ENCODE measurements around the gene TMEM170B.

The TMEM170B gene

DNA sequence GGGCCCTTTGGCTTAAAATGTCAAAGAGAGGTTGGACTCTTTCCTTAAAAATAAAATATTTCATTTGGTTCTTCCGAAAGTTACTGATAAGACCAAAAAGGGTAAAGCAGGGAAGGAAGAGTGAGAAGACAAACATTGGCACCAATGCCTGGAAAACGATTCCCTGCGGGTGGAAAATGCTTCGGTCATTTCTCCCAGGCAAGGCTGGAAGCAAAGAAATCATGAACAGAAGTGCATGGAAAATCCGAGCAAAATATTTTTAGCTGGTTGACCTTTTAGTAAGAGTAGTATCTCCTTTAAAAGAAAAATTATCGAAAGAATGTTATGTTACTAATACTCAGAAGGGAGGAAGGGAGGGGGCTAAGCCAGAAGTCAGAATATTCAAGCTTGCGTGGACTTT lies 62.7 kb downstream of the TMEM170B start:
- H3K9me3 ChIP-seq (ENCODE audit: control insufficient read depth, low read length), result no peaks in the 10 kb centered on the region
- H3K27me3 ChIP-seq (replicated peaks; ENCODE audit: control insufficient read depth, insufficient read depth, low read length, poor library complexity, severe bottlenecking), result no peaks in the 10 kb centered on the region
- H3K4me3 ChIP-seq (ENCODE audit: insufficient read depth, low read depth, low read length, poor library complexity, severe bottlenecking), result no peak overlapping the region
- DNase-seq, result no peak
- no peak overlapping the region for H3K27ac ChIP-seq (ENCODE audit: insufficient read depth, low read length, poor library complexity, severe bottlenecking)
- no peaks in the 10 kb centered on the region for H3K4me1 ChIP-seq (ENCODE audit: control insufficient read depth, insufficient read depth, low read length, poor library complexity, severe bottlenecking)
- H3K36me3 ChIP-seq (ENCODE audit: control insufficient read depth, insufficient read depth, low read length), result no peaks in the 10 kb centered on the region

DNA sequence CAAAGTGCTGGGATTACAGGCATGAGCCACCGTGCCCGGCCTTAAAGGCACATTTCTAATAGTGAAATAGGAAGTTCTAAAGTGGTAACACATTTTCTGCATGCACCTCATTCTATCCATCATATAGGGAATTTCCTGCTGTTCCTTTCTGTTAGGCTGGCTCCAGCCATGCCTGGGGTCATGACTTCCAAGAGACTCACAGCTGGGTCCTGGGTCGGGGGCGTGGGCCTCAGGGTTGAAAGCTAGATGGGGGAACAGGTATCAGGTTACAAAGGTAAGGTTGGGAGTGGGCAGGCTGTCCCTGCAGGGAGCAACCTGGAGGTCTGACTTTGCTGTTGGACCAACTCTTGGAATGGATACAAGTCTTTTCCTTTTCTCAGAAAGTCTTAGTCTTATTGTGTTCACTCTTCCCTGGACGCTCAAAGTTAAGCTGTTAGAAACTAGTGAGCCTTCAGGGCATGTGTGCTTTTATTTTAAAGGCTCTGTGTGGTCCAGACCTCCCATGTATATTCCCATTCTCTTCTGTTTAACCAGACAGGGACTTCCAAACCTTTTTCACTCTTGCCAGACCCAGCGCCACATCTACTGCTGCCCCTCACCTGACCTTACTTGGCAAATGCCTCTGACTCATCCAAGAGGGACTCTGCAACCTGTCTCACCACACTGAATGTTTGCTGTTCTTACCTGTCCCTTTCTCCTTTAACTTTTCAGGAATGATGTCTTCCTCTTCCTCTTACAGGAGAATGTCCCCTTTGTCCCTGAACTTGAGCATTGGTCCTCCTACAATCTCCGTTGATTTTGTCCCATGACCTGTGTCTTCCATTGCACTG lies 64.4 kb downstream of the TMEM170B start:
- Histone ChIP-seq H3K4me1 (ENCODE audit: control insufficient read depth, insufficient read depth, low read length, poor library complexity, severe bottlenecking) (no peaks in the 10 kb centered on the region), H3K27me3 (replicated peaks; ENCODE audit: control insufficient read depth, insufficient read depth, low read length, poor library complexity, severe bottlenecking) (no peaks in the 10 kb centered on the region), H3K9me3 (ENCODE audit: control insufficient read depth, low read length) (no peaks in the 10 kb centered on the region), H3K36me3 (ENCODE audit: control insufficient read depth, insufficient read depth, low read length) (no peaks in the 10 kb centered on the region), H3K27ac (ENCODE audit: insufficient read depth, low read length, poor library complexity, severe bottlenecking) (no peak overlapping the region), H3K4me3 (ENCODE audit: insufficient read depth, low read depth, low read length, poor library complexity, severe bottlenecking) (no peak overlapping the region)
- DNase-seq, result no peak

DNA sequence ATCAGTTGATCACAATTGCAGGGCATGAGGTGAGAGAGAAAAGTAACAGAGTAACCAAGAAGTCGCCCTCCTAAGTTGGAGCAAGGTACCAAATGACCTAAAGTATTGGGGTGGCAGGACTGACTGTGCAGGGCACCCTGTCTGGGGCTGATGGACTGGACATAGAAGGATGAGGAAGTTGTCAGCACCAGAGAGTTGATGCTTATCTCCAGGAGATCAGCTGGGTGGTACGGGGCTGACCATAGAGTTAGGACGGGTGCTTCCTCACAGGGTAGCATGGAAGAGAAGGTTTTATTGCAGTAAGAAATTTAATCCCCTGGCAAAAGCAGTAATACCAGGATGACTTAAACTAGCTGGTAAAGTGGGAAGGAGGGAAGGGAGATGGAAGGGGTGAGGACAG lies 66.7 kb downstream of the TMEM170B start:
- Histone ChIP-seq H3K27ac (ENCODE audit: insufficient read depth, low read length, poor library complexity, severe bottlenecking) (no peak overlapping the region), H3K4me1 (ENCODE audit: control insufficient read depth, insufficient read depth, low read length, poor library complexity, severe bottlenecking) (no peaks in the 10 kb centered on the region), H3K9me3 (ENCODE audit: control insufficient read depth, low read length) (no peaks in the 10 kb centered on the region), H3K27me3 (replicated peaks; ENCODE audit: control insufficient read depth, insufficient read depth, low read length, poor library complexity, severe bottlenecking) (no peaks in the 10 kb centered on the region), H3K36me3 (ENCODE audit: control insufficient read depth, insufficient read depth, low read length) (no peaks in the 10 kb centered on the region), H3K4me3 (ENCODE audit: insufficient read depth, low read depth, low read length, poor library complexity, severe bottlenecking) (no peak overlapping the region)
- DNase-seq, result no peak

DNA sequence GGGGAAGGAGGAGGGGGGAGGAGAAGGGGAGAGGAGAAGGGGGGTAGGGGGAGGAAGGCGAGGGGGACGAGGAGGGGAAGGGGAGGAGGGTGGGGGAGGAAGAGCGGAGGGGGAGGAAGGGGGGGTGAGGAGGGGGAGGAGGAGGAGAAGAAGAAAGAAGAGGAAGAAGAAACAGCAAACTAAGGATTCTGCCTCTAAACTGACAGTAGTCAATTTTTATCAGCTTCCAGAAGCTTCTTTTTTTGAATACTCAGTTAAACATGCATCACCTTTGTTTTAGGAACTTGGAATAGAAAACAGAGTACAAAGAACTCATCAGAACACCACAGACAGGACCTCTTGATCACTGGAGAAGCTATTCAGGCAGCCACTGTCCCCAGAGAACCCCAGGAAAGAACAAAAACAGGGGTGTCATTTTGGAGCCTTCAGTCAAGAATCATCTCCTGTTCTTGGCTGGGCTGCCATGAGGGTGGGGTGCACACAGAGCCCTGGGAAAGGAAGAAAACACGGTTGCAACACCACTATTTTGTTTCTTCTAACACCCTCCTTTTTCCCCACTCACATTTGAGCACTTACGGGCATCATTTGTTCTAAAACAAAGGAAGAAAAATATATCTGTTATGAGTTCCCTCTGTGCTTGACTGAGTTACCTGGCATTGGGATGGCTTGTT lies 67.4 kb downstream of the TMEM170B start:
- no peaks in the 10 kb centered on the region for H3K27me3 ChIP-seq (replicated peaks; ENCODE audit: control insufficient read depth, insufficient read depth, low read length, poor library complexity, severe bottlenecking)
- no peak overlapping the region for H3K27ac ChIP-seq (ENCODE audit: insufficient read depth, low read length, poor library complexity, severe bottlenecking)
- H3K4me3 ChIP-seq (ENCODE audit: insufficient read depth, low read depth, low read length, poor library complexity, severe bottlenecking), result no peak overlapping the region
- DNase-seq, result no peak
- H3K36me3 ChIP-seq (ENCODE audit: control insufficient read depth, insufficient read depth, low read length), result no peaks in the 10 kb centered on the region
- no peaks in the 10 kb centered on the region for H3K4me1 ChIP-seq (ENCODE audit: control insufficient read depth, insufficient read depth, low read length, poor library complexity, severe bottlenecking)
- H3K9me3 ChIP-seq (ENCODE audit: control insufficient read depth, low read length), result no peaks in the 10 kb centered on the region

DNA sequence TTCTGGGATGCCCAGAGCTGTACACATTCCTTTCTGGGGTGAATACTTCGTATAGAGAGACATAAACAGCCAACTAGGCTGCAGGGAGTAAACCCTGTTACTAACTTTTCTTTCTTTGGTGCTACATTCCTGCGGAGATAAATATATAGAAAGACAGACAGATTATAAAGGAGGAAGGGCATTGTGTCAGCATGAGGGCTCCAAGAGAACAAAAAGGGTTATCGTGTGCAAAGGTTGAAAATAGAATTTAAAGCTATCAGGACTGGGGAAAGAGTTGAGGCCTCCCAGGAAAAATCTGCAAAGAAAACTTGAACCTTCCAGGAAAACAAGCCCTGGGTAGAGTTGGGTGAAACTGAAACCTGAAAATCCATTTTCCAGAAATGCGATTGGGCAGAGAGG lies 68.0 kb downstream of the TMEM170B start:
- DNase-seq, result no peak
- no peaks in the 10 kb centered on the region for H3K4me1 ChIP-seq (ENCODE audit: control insufficient read depth, insufficient read depth, low read length, poor library complexity, severe bottlenecking)
- no peak overlapping the region for H3K27ac ChIP-seq (ENCODE audit: insufficient read depth, low read length, poor library complexity, severe bottlenecking)

DNA sequence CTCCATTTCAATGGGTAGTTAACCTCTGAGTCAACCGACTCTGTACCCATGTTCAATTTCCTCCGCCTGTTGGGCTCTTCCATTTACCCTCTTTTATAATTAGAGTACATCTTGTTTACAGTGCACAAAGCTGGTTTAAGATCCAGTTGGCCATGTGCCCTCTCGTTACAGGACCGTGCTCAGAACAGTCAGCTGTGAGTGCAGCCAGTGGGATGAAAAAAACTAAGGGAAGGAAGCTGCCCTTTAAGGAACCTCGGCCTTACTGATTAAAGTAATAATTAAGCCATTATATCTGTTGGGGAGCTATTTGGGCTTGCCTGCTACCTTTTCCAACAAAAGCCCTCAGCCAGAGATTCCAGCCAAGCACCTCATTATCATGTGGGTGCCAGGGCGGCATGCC lies 68.8 kb downstream of the TMEM170B start:
- H3K9me3 ChIP-seq (ENCODE audit: control insufficient read depth, low read length), result no peaks in the 10 kb centered on the region

More for the DNA sequence above, 68.0 kb downstream of the TMEM170B start:
- no peaks in the 10 kb centered on the region for H3K9me3 ChIP-seq (ENCODE audit: control insufficient read depth, low read length)
- no peaks in the 10 kb centered on the region for H3K27me3 ChIP-seq (replicated peaks; ENCODE audit: control insufficient read depth, insufficient read depth, low read length, poor library complexity, severe bottlenecking)
- H3K36me3 ChIP-seq (ENCODE audit: control insufficient read depth, insufficient read depth, low read length), result no peaks in the 10 kb centered on the region
- no peak overlapping the region for H3K4me3 ChIP-seq (ENCODE audit: insufficient read depth, low read depth, low read length, poor library complexity, severe bottlenecking)

DNA sequence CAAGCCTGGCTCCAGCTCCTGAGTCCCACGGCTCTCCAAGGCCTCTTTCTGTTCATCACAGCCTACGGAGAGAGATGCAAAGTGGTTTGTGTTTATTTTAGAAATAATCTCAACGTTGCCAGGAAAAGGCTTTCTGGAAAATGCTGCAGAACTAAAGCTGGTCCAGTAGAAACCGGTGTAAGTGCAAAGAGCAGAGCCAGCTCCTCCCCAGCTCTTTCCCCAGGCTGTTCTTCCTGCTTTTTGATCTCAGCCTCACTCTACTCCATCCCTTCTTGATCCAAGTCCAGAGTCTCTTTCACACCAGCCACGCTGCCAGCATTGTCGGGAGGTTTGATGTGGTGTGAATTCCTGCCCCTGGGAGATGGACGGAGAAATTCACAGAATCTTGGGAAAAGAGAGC lies 69.8 kb downstream of the TMEM170B start:
- H3K27ac ChIP-seq (ENCODE audit: insufficient read depth, low read length, poor library complexity, severe bottlenecking), result no peak overlapping the region
- H3K4me3 ChIP-seq (ENCODE audit: insufficient read depth, low read depth, low read length, poor library complexity, severe bottlenecking), result no peak overlapping the region
- no peaks in the 10 kb centered on the region for H3K36me3 ChIP-seq (ENCODE audit: control insufficient read depth, insufficient read depth, low read length)
- H3K9me3 ChIP-seq (ENCODE audit: control insufficient read depth, low read length), result no peaks in the 10 kb centered on the region
- H3K4me1 ChIP-seq (ENCODE audit: control insufficient read depth, insufficient read depth, low read length, poor library complexity, severe bottlenecking), result no peaks in the 10 kb centered on the region
- DNase-seq, result no peak
- no peaks in the 10 kb centered on the region for H3K27me3 ChIP-seq (replicated peaks; ENCODE audit: control insufficient read depth, insufficient read depth, low read length, poor library complexity, severe bottlenecking)

More for the DNA sequence above, 68.8 kb downstream of the TMEM170B start:
- Histone ChIP-seq H3K36me3 (ENCODE audit: control insufficient read depth, insufficient read depth, low read length) (no peaks in the 10 kb centered on the region), H3K4me1 (ENCODE audit: control insufficient read depth, insufficient read depth, low read length, poor library complexity, severe bottlenecking) (no peaks in the 10 kb centered on the region), H3K27ac (ENCODE audit: insufficient read depth, low read length, poor library complexity, severe bottlenecking) (no peak overlapping the region), H3K27me3 (replicated peaks; ENCODE audit: control insufficient read depth, insufficient read depth, low read length, poor library complexity, severe bottlenecking) (no peaks in the 10 kb centered on the region), H3K4me3 (ENCODE audit: insufficient read depth, low read depth, low read length, poor library complexity, severe bottlenecking) (no peak overlapping the region)
- no peak for DNase-seq

DNA sequence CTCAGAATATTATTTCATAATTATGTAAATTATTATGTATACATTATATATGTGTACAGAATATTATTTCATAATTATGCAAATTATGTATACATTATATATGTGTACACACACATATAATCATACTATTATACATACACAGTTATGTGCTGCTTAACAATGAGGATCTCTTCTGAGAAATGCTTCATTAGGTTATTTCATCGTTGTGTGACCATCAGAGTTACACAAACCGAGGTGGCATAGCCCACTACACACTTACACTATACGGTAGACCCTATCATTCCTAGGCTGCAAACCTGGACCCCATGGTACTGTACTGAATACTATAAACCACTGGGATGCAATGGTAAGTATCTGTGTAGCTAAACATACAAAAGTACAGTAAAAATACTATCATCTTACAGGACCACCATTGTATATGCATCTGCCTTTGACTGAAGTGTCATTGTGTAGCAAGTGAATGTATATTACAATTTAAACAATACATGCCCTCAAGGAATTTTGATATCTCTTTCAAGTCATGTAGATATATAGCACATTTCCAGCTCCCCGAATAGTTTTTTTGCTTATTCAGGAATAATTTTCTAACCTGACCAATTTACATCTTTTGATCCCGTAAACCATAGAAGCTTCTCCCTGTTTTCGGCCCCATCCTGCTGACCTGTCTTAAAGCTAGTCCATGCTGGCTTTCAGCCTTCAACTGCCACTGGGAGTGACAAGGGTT lies 71.2 kb downstream of the TMEM170B start:
- no peaks in the 10 kb centered on the region for H3K9me3 ChIP-seq (ENCODE audit: control insufficient read depth, low read length)
- no peak overlapping the region for H3K4me3 ChIP-seq (ENCODE audit: insufficient read depth, low read depth, low read length, poor library complexity, severe bottlenecking)
- H3K4me1 ChIP-seq (ENCODE audit: control insufficient read depth, insufficient read depth, low read length, poor library complexity, severe bottlenecking), result no peaks in the 10 kb centered on the region
- no peaks in the 10 kb centered on the region for H3K36me3 ChIP-seq (ENCODE audit: control insufficient read depth, insufficient read depth, low read length)
- no peak overlapping the region for H3K27ac ChIP-seq (ENCODE audit: insufficient read depth, low read length, poor library complexity, severe bottlenecking)
- H3K27me3 ChIP-seq (replicated peaks; ENCODE audit: control insufficient read depth, insufficient read depth, low read length, poor library complexity, severe bottlenecking), result no peaks in the 10 kb centered on the region
- no peak for DNase-seq

DNA sequence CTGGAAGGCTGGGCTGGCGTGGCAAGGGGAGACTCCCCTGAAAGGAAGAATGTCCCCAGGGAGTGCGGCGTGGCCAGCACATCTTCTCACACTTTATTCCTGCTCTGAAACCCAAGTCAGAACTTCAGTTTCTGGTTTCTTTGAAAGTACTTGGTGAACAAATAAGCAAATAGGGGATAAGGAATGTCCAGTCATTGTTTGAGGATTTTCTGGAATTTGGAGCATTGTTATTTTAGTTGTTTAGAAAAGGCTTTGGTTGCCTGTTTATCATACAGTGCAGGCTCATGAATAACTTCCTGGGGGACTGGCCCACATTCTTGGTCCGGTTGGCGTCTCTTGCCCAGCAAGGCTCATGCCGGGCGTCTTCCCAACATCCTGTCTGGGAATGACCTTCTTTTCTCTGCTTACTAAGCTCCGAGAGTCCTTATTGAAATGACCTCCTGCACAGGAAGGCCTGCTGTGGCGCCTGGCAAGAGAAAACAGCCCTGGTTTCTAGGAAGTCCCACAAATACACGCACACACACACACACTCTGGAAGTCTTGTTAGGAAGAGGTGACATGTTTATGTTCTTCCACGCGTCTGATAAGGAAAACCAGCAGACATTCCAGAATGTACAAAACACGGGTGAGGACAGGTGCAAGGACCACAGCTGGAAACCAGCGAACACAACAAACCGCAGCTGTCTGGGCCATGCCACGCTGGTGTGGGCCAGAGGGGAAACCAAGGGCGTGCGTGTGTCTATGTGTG lies 71.9 kb downstream of the TMEM170B start:
- no peaks in the 10 kb centered on the region for H3K9me3 ChIP-seq (ENCODE audit: control insufficient read depth, low read length)
- H3K27ac ChIP-seq (ENCODE audit: insufficient read depth, low read length, poor library complexity, severe bottlenecking), result no peak overlapping the region
- H3K36me3 ChIP-seq (ENCODE audit: control insufficient read depth, insufficient read depth, low read length), result no peaks in the 10 kb centered on the region
- H3K4me3 ChIP-seq (ENCODE audit: insufficient read depth, low read depth, low read length, poor library complexity, severe bottlenecking), result no peak overlapping the region
- H3K27me3 ChIP-seq (replicated peaks; ENCODE audit: control insufficient read depth, insufficient read depth, low read length, poor library complexity, severe bottlenecking), result no peaks in the 10 kb centered on the region
- DNase-seq, result no peak
- H3K4me1 ChIP-seq (ENCODE audit: control insufficient read depth, insufficient read depth, low read length, poor library complexity, severe bottlenecking), result no peaks in the 10 kb centered on the region

Data from effector memory CD4-positive, alpha-beta T cell (primary cell).